ENCODE results near the gene RPS6KA5. TPM values are rescaled to one million over a fixed set of nuclear protein-coding genes. Genes with fewer than 3 reads are reported as not detected.
"Not testable (repeated sequence)": the region's sequence is repeated elsewhere in the genome, so short reads cannot be mapped to it uniquely, and the experiment has no call there.

The RPS6KA5 gene
- total RNA-seq, 2 donors from 2014 or later = 5.3 to 9.6 TPM

DNA sequence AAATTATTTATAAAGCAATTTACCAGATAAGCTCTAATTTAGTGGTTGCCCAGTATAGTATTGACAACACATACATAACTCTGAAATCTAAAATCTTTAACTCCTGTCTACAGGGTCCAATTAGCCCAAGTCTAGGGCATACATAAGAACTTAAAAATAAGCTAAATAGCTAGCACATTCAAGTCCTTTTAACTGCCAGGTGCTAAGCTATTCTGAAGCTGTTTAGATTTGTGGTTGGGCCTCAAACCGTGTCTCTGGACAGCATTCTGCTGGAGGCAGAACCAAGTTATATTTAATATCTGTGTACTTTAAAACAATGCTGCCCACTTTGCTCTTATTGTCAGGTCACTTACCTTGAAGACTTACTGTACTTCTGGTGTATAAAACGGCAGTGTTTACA lies 19.0 kb downstream of the RPS6KA5 start:
- Histone ChIP-seq H3K27ac (no peak overlapping the region), H3K4me3 (no peak overlapping the region), H3K36me3 (no peaks in the 10 kb centered on the region), H3K9me3 (no peaks in the 10 kb centered on the region), H3K27me3 (no peaks in the 10 kb centered on the region), H3K4me1 (no peaks in the 10 kb centered on the region)
- TF ChIP-seq, protein P1, sequence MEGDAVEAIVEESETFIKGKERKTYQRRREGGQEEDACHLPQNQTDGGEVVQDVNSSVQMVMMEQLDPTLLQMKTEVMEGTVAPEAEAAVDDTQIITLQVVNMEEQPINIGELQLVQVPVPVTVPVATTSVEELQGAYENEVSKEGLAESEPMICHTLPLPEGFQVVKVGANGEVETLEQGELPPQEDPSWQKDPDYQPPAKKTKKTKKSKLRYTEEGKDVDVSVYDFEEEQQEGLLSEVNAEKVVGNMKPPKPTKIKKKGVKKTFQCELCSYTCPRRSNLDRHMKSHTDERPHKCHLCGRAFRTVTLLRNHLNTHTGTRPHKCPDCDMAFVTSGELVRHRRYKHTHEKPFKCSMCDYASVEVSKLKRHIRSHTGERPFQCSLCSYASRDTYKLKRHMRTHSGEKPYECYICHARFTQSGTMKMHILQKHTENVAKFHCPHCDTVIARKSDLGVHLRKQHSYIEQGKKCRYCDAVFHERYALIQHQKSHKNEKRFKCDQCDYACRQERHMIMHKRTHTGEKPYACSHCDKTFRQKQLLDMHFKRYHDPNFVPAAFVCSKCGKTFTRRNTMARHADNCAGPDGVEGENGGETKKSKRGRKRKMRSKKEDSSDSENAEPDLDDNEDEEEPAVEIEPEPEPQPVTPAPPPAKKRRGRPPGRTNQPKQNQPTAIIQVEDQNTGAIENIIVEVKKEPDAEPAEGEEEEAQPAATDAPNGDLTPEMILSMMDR (IDR thresholded peaks at IDR 0.05) = no peak
- no peak for DNase-seq (ENCODE audit: low spot score)

DNA sequence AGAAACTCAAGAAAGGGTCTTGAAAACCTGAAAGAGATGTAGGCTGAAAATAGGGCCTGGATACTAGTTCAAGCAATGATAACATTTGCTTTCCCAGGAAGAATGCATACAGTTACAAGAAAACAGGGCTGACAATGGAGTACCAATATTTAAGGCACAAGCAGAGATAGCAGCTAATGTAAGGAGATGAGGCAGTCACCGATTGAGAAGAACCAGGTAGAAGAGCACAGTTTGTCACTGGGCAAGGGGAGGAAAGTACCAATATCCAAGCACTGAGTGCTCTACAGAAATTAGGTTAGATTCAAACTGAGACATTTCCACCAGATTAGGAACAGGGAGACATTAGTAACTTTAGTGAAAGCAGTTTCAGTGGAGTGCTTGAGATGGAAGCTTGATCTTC lies 19.9 kb downstream of the RPS6KA5 start:
- no peaks in the 10 kb centered on the region for H3K4me1 ChIP-seq
- H3K27ac ChIP-seq = no peak overlapping the region
- no peaks in the 10 kb centered on the region for H3K27me3 ChIP-seq

DNA sequence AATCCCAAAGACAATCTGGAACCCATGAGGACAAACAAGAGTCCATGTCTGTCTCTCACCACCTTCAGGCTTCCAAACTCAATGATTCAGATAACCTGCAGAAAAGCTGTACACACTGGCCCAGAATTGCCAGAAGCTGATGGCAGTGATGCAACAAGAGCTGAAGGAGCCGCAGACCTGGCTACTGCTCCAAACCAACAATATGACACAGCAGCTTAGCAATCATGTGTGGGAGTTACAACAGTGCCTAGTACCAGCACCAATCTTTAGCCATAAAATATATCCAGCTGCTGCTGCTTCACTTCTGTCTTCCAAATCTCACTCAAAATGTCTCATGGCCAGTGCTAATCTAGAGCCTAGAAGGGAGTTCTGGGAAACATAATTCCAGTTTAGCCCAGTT lies 22.0 kb downstream of the RPS6KA5 start:
- no peaks in the 10 kb centered on the region for H3K36me3 ChIP-seq
- H3K4me3 ChIP-seq = no peak overlapping the region
- no peaks in the 10 kb centered on the region for H3K9me3 ChIP-seq
- H3K27me3 ChIP-seq = no peaks in the 10 kb centered on the region
- no peak for DNase-seq (ENCODE audit: low spot score)
- no peak overlapping the region for H3K27ac ChIP-seq
- TF ChIP-seq, protein P1 (IDR thresholded peaks at IDR 0.05) = no peak
- H3K4me1 ChIP-seq = no peaks in the 10 kb centered on the region

More for the DNA sequence above, 19.9 kb downstream of the RPS6KA5 start:
- no peak overlapping the region for H3K4me3 ChIP-seq
- H3K9me3 ChIP-seq = no peaks in the 10 kb centered on the region
- H3K36me3 ChIP-seq = no peaks in the 10 kb centered on the region
- DNase-seq (ENCODE audit: low spot score) = no peak
- TF ChIP-seq, protein P1 (IDR thresholded peaks at IDR 0.05) = no peak

DNA sequence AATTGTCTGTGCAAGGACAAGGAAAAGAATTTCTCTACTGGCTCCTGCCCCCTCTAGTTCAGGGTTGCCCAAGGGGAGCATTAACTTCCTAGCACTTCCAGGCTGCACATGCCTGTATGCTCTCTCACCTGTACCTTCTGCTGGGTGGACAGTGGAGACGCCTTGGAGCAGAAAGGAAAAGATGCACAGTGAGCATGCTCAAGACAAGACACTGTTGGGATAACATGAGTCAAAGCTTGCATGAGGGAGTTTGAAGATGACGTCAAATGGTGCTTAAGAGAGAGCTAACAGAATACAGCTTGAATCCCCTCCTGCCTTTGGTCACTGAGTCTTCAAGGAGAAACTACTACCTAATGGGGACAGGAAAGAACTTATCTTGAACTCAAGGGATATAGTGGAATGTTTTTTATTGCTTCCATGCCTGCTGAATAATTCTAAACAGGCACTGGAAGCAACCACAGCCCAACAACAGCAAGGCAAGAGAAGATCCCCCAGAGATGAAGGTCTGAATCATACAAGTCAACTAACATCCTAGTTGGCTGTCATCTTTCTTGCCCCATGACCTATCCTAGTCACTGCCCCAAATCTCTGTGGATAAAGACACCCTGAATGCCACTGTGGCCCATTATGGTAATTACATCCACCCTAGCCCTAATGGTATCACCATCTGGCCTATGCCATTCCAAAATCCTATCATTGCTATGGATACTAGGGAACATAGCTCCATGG lies 23.5 kb downstream of the RPS6KA5 start:
- Histone ChIP-seq H3K4me1 (no peaks in the 10 kb centered on the region), H3K27me3 (no peaks in the 10 kb centered on the region), H3K4me3 (no peak overlapping the region), H3K36me3 (no peaks in the 10 kb centered on the region), H3K9me3 (no peaks in the 10 kb centered on the region), H3K27ac (no peak overlapping the region)
- DNase-seq (ENCODE audit: low spot score) = no peak
- TF ChIP-seq, protein P1 (IDR thresholded peaks at IDR 0.05) = no peak

DNA sequence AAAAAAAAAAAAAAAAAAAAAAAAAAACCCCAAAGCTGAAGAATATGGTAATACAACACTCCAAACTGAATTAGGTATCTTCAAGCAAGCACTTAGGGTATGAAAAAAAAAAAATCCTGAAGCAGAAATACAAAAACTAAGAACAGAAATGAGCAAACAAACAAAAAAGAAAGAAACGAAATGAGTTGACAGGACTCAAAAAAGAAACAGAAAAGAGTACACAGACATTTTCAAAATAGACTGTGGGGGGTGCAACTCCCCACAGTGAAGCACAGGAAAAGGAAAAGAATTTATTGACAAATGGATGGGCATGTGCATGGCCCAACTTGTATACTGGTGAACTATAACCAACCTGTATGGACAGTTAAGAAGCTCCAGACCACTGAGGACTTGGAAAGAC lies 24.6 kb downstream of the RPS6KA5 start:
- Histone ChIP-seq H3K9me3 (no peaks in the 10 kb centered on the region), H3K36me3 (no peaks in the 10 kb centered on the region), H3K27ac (no peak overlapping the region), H3K4me3 (no peak overlapping the region), H3K4me1 (no peaks in the 10 kb centered on the region), H3K27me3 (no peaks in the 10 kb centered on the region)
- no peak for DNase-seq (ENCODE audit: low spot score)
- TF ChIP-seq, protein P1 (IDR thresholded peaks at IDR 0.05) = no peak

DNA sequence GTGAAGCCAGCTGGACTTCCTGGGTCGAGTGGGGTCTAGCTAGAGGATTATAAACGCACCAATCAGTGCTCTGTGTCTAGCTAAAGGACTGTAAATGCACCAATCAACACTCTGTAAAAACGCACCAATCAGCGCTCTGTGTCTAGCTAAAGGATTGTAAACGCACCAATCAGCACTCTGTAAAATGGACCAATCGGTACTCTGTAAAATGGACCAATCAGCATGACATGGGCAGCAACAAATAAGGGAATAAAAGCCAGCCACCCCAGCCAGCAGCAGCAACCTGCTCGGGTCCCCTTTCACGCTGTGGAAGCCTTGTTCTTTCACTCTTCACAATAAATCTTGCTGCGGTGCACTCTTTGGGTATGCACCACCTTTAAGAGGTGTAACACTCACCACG lies 26.1 kb downstream of the RPS6KA5 start:
- H3K27me3 ChIP-seq; H3K4me1 ChIP-seq; H3K4me3 ChIP-seq; H3K36me3 ChIP-seq; H3K9me3 ChIP-seq; H3K27ac ChIP-seq; DNase-seq (ENCODE audit: low spot score): not testable (repeated sequence)
